GM19099 (cell line): ENCODE data around the gene SMC5.

Source experiments
- POLR2A ChIP-seq: IDR thresholded peaks from 3 replicates; pipeline ENCODE4 v1.6.1; 2011; ENCODE audit warnings: low read depth; ENCODE audit not compliant: insufficient read length; ENCODE audit errors: extremely low read depth

The SMC5 gene

DNA sequence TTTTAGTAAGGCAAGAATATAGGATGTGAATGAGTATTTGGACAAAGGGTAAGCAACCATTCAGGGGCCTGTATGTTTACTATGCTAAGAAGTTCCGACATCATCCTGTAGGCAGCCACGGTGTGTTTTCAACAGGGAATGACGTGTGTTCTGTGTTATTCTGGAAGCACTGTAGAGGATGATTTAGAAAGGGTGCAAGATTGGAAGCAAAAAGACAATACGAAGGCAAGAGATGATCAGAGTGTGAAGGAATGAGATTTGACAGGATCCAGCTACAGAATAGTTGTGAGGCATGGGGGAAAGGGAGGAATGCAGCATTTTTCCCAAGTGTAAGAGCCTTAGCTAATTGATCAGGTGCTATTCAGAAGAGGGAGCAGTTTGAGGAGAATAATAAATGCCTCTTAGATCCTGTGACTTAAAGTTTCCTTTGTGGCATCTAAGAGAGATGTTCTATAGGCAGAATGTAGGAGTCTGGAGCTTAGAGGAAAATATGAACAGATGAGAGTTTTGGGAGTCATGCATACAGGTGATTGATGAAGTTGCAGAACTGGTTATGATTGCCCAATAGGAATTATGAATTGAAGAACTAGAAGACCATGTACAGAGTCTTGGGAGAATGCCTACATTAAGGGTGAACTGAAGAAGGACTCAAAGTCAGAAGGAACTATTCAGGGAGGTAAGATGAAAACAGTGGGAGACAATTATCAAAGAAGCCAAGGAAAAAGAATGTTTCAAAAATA, 2.5 kb downstream of the SMC5 start:
- TF ChIP-seq POLR2A: no peak

DNA sequence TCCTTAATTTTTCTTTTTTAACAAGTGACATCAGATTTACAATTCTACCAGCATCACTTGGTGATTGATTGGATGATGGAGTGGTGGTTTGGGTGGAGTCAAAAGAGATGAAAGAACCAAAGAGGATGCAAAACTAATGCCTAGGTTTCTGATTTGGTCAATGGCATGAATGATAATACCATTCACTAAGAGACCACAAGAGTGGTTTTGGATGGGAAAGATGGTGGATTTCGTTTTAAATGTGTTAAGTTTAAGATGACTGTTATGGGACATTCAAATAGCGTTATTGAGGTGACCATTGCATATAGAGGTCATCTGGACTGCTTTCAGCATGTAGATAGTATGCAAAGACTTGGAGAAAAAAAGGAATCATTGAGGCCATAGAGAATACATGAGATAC, 3.6 kb downstream of the SMC5 start:
- TF ChIP-seq POLR2A: no peak

DNA sequence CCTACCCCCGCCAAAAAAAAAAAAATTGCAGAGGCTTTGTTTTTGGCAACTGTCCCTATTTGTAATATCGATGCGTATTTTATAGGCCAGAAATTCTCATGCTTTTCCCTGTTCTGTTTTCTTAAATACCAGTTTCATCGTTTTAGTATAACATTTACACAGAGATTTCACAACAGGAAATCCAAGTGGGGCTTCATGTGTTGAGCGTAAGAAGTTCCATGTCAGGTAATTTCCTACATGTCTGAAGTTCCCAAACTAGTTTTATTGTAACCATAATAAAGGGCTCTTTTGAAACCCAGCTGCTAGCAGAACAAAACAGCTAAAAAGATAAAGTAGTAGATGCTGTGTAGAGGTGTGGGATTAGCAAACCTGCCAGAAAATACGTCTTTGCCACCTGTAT, 4.2 kb downstream of the SMC5 start:
- no peak for TF ChIP-seq POLR2A

DNA sequence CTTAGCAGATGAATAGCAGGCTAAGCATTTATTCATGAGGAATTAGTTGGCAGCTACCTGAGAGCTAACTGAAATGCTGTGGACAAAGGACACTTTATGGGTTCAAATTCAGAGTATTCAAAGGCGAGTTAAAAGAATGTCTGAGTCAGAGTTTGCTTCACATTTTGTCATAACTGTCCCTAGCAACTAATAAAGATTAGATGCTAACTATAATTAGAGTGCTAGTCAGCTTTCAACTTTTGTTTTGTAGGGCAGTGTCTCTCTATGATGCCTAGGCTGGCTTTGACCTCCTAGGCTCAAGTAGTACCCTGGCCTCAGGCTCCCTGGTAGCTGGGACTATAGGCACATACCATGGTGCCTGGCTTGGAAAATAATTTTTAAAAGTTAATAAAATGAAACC, 4.6 kb downstream of the SMC5 start:
- TF ChIP-seq POLR2A: no peak

DNA sequence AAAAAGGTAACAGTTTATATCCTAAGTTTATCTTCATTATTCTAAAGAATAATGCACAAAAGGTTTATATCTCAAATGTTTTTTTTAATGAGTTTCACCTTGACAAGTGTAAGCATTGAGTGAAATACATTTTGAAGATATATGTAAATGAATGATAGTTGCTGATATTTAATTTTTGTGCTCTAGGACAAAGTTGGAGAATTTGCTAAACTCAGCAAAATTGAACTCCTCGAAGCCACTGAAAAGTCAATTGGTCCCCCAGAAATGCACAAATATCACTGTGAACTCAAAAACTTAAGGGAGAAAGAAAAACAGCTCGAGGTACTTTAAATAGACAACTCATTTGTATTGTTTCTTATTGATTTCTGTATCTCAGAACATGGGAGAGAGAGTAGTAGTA, 19.5 kb downstream of the SMC5 start:
- TF ChIP-seq POLR2A: no peak

DNA sequence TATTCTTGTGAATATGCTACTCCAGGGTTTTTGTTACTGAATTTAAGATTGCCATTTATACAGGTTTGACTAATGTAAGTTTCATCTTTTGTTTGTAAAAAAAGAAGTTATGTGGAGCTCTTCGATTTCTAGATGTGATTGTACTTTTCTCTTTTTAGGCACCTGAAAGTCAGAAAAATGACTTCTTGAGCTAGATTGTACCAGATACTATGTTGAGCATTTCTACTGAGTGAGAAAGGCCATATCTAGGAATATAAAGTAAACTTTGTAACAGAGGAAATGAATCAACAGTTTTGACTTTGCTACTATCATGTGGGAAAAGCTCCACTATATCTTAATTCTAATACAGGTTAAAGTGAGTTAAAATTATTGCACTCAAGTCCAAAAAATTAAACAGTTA, 25.1 kb downstream of the SMC5 start:
- no peak for TF ChIP-seq POLR2A

DNA sequence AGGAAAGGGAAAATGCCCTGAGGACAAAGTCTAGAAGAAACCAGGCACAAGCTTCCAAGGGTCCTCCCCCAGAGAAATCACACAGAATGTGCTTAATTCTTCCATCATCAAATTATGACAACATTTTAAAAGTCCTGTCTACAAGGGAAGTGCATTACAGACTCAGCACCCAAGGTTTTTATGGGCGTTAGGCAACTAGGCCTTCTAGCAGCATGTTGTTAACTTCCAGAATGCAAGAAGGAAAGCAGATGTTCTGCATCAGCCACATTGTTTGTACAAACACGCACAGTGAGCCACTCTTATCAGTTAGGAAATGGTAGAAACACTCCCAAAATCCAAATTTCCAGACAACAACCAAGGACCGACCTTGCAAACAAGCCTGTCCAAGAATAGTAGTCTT, 26.5 kb downstream of the SMC5 start:
- no peak for TF ChIP-seq POLR2A

DNA sequence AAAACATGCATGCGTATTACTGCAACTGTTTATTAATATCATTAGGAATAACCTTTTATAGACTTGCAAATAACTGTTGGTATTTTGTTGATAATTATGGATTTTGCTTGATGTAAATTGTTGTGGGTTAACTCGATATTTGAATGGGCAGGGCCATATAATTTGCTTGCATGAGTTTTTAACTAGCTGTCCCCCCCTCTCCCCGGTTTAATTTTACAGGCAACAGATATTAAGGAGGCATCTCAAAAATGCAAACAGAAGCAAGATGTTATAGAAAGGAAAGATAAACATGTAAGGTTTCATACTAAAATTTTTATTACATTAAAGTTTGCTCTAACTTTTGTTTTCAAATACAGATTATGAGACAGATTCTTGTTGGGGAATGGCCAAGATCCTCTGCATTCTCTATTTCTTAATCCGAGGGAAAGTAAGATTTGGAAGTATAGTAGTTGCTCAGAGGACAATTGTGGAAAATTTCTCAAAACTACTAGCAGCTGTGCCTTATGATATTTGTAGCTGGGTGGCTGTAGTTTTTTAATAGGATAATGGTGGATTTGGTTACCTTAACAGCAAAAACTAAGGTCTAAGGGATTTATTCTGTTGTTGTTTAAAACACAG, 27.3 kb downstream of the SMC5 start:
- no peak for TF ChIP-seq POLR2A

DNA sequence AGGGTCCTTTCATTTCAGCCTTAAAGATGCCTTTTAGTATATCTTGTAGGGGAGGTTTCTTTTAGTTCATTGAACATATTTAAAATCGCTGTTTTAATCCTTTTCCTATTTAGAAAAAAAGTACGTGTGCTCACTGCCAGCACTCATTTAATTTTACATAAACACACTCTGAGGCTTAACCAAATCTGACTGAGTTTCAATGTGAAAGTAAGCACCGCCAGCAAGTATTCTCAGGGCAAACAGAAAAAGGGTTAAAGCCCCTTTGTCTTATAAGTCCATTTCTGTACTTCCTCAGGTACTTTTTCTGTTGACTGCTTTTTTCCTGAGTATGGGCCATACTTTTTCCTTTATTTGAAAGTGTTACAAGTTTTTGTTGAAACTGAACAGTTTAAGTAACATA, 31.8 kb downstream of the SMC5 start:
- no peak for TF ChIP-seq POLR2A

DNA sequence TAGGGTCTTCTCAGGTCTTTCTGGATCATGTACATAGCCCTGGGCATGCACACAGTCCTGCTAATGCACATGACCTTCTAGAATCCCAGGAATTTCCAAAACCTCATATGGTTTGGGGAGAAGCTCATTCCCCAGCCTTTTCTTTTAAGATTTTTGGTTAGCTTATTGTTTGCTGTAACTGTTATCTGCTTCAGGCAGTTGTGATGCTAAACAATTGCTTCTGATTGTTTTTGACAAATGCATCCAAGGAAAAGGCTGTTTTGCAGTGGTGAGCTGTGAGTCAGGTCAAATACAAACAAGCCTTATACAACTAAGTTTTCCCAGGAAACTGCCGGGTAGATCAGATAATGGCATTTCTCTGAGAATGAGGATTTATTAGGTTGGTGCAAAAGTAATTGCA, 32.7 kb downstream of the SMC5 start:
- no peak for TF ChIP-seq POLR2A

DNA sequence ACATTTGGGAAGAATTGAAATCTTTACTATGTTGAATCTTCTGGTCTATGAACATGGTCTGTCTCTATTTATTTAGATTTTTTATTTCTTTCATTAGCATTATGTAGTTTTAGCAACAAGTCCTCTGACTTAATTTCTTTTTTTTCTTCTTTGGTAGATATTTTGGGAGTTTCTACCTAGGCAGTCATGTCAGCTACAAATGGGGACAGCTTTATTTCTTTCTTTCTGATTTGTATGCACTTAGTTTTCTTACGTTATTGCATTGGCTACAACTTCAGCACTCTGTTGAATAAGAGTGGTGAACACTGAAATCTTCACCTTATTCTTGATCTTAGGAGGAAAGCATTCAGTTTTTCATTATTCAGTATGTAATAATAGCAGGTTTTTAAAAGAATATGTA, 33.5 kb downstream of the SMC5 start:
- no peak for TF ChIP-seq POLR2A

DNA sequence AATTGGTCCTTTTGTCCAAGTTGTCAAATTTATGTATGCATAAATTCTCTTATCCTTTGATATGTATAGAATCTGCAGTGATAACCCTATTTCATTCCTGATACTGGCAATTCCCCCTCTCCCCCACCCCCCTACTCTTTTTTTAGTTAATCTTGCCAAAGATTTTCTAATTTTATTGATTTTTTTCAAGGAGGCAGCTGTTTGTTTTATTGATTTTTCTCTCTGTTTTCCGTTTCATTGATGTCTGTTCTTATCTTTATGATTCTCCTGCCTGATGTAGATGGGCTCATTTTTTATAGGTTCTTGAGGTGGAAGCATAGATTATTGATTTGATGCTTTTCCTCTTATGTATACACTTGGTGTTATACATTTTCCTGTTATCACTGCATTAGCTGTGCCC, 34.4 kb downstream of the SMC5 start:
- no peak for TF ChIP-seq POLR2A

DNA sequence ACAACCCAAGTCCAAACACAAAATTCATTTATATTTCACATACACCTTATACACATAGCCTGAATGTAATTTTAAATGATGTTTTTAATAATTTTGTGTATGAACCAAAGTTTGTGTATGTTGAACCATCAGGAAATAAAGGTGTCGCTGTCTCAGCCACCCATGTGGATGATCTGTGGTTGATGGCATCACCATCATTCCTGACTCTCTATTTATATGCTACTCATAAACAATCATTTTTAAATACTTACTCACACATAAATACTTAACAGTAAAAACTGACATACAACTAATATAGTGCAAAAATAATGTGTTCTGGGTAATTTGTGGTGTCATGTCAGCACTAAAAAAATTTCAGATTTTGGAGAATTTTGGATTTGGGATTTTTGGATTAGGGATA, 38.4 kb downstream of the SMC5 start:
- TF ChIP-seq POLR2A: no peak

DNA sequence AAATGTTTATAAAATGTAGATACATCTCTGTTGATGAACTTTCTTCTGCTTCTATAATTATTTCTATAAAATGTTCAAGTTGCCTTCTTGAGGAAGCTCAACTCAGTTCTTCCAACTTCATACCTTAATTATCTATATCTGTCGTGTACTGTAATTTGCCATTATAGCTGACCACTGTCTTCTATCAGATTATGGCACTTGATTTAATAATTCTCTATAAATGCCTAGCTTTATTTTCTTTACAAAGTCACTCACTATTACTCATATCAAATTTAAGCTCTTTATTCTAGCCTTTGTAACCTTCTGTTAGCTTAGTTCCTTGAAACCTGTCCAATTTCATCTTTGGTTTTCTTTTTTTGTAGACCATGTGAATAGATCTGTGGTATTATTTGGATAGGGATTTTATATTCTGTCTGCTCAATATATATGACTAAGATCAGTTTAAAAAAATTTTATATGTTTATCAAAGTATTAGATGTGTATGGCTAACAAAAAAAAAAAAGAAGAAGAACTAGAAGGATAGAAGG, 39.5 kb downstream of the SMC5 start:
- TF ChIP-seq POLR2A: no peak

DNA sequence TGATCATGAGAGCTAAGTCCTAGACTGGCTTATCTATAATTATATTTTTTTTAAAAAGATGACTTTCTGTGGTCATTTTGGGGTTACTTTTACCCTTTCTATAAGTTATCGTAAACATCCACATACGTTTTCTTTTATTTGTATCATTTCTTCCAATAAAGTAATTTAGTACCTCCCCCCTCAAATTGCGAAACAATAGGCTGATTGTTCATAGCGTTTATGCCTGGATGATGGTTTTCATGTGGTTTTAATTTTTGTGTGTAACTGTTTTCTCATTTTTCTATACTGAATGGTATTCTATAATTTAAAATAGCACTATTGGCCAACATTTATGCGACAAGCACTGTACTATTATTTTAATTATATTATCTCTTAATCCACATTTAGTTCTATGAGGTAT, 44.5 kb downstream of the SMC5 start:
- no peak for TF ChIP-seq POLR2A

DNA sequence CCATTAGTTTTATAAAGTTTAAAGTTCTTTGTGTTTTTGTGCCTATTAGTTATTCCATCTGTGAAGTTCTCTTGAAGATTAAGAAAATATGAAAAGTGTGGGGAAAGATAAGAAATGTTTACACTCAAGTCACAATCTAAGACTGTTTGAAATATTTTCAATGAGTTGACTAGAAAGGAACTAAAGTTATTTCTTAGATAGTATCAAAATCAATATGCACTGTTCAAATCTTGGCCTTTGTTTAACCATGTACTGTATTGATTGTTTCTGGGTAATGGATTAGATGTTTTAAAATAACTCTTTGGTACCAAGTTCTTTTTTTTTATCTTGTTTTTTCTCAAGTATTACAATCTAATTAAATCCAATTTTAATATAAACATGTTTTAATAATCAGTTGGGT, 46.0 kb downstream of the SMC5 start:
- TF ChIP-seq POLR2A: no peak
